ENCODE results near the gene GPATCH2L. TPM values are rescaled to one million over a fixed set of nuclear protein-coding genes. Genes with fewer than 3 reads are reported as not detected.

Gene GPATCH2L
- total and polyA plus RNA-seq, 2 of the 13 experiments (the other 11 are each of a cell fraction or from before 2014, with no cell fraction given) = 14.4 to 29.0 TPM

GRCh38 chr14:76256545-76256944 lies 104.8 kb downstream of the GPATCH2L start:
- H3K4me2 ChIP-seq (ENCODE audit: low read depth, low read length) = no peak overlapping the region
- no peak for TF ChIP-seq TFE3 (CRISPR knock-in tag; IDR thresholded peaks at IDR 0.05)
- intact Hi-C loops (cut with micrococcal nuclease; ENCODE audit: unreplicated experiment) (no loop called here), in situ Hi-C loops (cut with HindIII; ENCODE audit: extremely low pct_ligation_motif_present, low pct_unique_long_range_greater_than_20kb) (no loop called here)
- H3K9me3 ChIP-seq (ENCODE audit: low read length) = no peaks in the 10 kb centered on the region
- CTCF ChIA-PET (ENCODE audit: low intra/inter-chr PET ratio, low total read pairs) = no interaction called here
- 46% methylated on average over 4 of the region's 4 CpGs for WGBS (ENCODE audit: low lambda C conversion rate)
- no peak overlapping the region for H2AFZ ChIP-seq (ENCODE audit: low read length)
- H3K79me2 ChIP-seq (ENCODE audit: insufficient read depth, low read length) = no peaks in the 10 kb centered on the region
- ATAC-seq (no peak), DNase-seq (ENCODE audit: low spot score) (no peak), FAIRE-seq (no peak)
- H4K20me1 ChIP-seq (ENCODE audit: insufficient read depth, low read length) = no peaks in the 10 kb centered on the region
- no peak overlapping the region for H3K27ac ChIP-seq (ENCODE audit: extremely low read length, insufficient read depth, low read length)
- H3K27me3 ChIP-seq (ENCODE audit: control insufficient read depth in 1 of 2, insufficient read depth in 2 of 2, low read length in 2 of 2) = no peaks in the 10 kb centered on the region
- POLR2A ChIA-PET = no interaction called here
- no peak overlapping the region for H3K9ac ChIP-seq (ENCODE audit: insufficient read depth, low read depth, low read length)
- no peak overlapping the region for H3K4me3 ChIP-seq (replicated peaks in 1 of 3; ENCODE audit: insufficient read depth in 1 of 3, low read depth in 2 of 3, low read length in 3 of 3)
- BruUV-seq (replicated peaks) = no TSS peak
- no peaks in the 10 kb centered on the region for H3K36me3 ChIP-seq (replicated peaks in 1 of 2; ENCODE audit: control insufficient read depth in 1 of 2, insufficient read depth in 2 of 2, low read length in 2 of 2)
- H3K4me1 ChIP-seq (ENCODE audit: insufficient read depth, low read length) = peaks cover 7% of the 10 kb centered on the region; the same call in 1 of the 2 replicates

- TF ChIP-seq ARID2 (CRISPR knock-in tag; IDR thresholded peaks at IDR 0.05; ENCODE audit: borderline replicate concordance) (no peak), SATB2 (CRISPR knock-in tag; IDR thresholded peaks at IDR 0.05) (no peak), ARNT (IDR thresholded peaks at IDR 0.05) (no peak), SAFB2 (CRISPR knock-in tag; IDR thresholded peaks at IDR 0.05; ENCODE audit: borderline replicate concordance, low read depth) (no peak), ZNF644 (CRISPR knock-in tag; IDR thresholded peaks at IDR 0.05; ENCODE audit: low read depth) (no peak), ZNF331 (CRISPR knock-in tag; IDR thresholded peaks at IDR 0.05) (no peak), ZNF780A (CRISPR knock-in tag; IDR thresholded peaks at IDR 0.05) (no peak)
- TF ChIP-seq, protein P1, sequence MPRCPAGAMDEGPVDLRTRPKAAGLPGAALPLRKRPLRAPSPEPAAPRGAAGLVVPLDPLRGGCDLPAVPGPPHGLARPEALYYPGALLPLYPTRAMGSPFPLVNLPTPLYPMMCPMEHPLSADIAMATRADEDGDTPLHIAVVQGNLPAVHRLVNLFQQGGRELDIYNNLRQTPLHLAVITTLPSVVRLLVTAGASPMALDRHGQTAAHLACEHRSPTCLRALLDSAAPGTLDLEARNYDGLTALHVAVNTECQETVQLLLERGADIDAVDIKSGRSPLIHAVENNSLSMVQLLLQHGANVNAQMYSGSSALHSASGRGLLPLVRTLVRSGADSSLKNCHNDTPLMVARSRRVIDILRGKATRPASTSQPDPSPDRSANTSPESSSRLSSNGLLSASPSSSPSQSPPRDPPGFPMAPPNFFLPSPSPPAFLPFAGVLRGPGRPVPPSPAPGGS (CRISPR knock-in tag; IDR thresholded peaks at IDR 0.05) = no peak
- Histone ChIP-seq H3K9ac (ENCODE audit: insufficient read depth, low read depth, low read length) (no peak overlapping the region), H3K27me3 (ENCODE audit: control insufficient read depth in 1 of 2, insufficient read depth in 2 of 2, low read length in 2 of 2) (no peaks in the 10 kb centered on the region), H3K36me3 (replicated peaks in 1 of 2; ENCODE audit: control insufficient read depth in 1 of 2, insufficient read depth in 2 of 2, low read length in 2 of 2) (no peaks in the 10 kb centered on the region), H2AFZ (ENCODE audit: low read length) (no peak overlapping the region), H4K20me1 (ENCODE audit: insufficient read depth, low read length) (no peaks in the 10 kb centered on the region), H3K4me1 (ENCODE audit: insufficient read depth, low read length) (peaks cover 7% of the 10 kb centered on the region; the same call in 1 of the 2 replicates), H3K9me3 (ENCODE audit: low read length) (no peaks in the 10 kb centered on the region), H3K4me3 (replicated peaks in 1 of 3; ENCODE audit: insufficient read depth in 1 of 3, low read depth in 2 of 3, low read length in 3 of 3) (no peak overlapping the region), H3K79me2 (ENCODE audit: insufficient read depth, low read length) (no peaks in the 10 kb centered on the region), H3K4me2 (ENCODE audit: low read depth, low read length) (no peak overlapping the region), H3K27ac (ENCODE audit: extremely low read length, insufficient read depth, low read length) (no peak overlapping the region)
- no TSS peak for BruUV-seq (replicated peaks)
- CTCF ChIA-PET (ENCODE audit: low intra/inter-chr PET ratio, low total read pairs) = no interaction called here
- DNase-seq (ENCODE audit: low spot score) = no peak
- no peak for ATAC-seq
- in situ Hi-C loops (cut with HindIII; ENCODE audit: extremely low pct_ligation_motif_present, low pct_unique_long_range_greater_than_20kb) (no loop called here), intact Hi-C loops (cut with micrococcal nuclease; ENCODE audit: unreplicated experiment) (no loop called here)
- POLR2A ChIA-PET = no interaction called here
- WGBS (ENCODE audit: low lambda C conversion rate) = 96% methylated on average over 9 of the region's 9 CpGs
- no peak for FAIRE-seq
Measured at GRCh38 chr14:76257111-76257803, 105.5 kb downstream of the GPATCH2L start.
